Mucosa of rectum (tissue), 2 donors: ENCODE data around the gene KRT36.

Source experiments
- H3K27ac ChIP-seq, 2 donors: one replicate each; pipeline ENCODE4 v1.7.0; 2013; ENCODE audit warnings: inconsistent platforms in 2 of 2, low read depth in 2 of 2, low read length in 2 of 2
- H3K27me3 ChIP-seq, 2 donors: one replicate each; pipeline ENCODE4 v1.7.0; 2013; ENCODE audit warnings: low read length in 2 of 2; ENCODE audit not compliant: control insufficient read depth in 2 of 2, insufficient read depth in 2 of 2
- H3K36me3 ChIP-seq, 2 donors: one replicate each; pipeline ENCODE4 v1.7.0; 2013; ENCODE audit warnings: low read length in 2 of 2; ENCODE audit not compliant: control insufficient read depth in 2 of 2, insufficient read depth in 2 of 2
- H3K4me1 ChIP-seq, 2 donors: one replicate each; pipeline ENCODE4 v1.7.0; 2013; ENCODE audit warnings: low read length in 2 of 2, mild to moderate bottlenecking in 1 of 2; ENCODE audit not compliant: control insufficient read depth in 2 of 2, insufficient read depth in 2 of 2
- H3K4me3 ChIP-seq, 2 donors: one replicate each; pipeline ENCODE4 v1.7.0; 2013; ENCODE audit warnings: low read length in 2 of 2
- H3K9ac ChIP-seq, 2 donors: one replicate each; pipeline ENCODE4 v1.7.0; 2013; ENCODE audit warnings: low read length in 2 of 2, low read depth in 1 of 2, mild to moderate bottlenecking in 1 of 2
- H3K9me3 ChIP-seq, 2 donors: one replicate each; pipeline ENCODE4 v1.7.0; 2013; ENCODE audit warnings: low read length in 2 of 2; ENCODE audit not compliant: control insufficient read depth in 2 of 2
- donor health status: healthy.
- donor health status: Normal muscosa, but diverticular disease.

KRT36 gene

DNA sequence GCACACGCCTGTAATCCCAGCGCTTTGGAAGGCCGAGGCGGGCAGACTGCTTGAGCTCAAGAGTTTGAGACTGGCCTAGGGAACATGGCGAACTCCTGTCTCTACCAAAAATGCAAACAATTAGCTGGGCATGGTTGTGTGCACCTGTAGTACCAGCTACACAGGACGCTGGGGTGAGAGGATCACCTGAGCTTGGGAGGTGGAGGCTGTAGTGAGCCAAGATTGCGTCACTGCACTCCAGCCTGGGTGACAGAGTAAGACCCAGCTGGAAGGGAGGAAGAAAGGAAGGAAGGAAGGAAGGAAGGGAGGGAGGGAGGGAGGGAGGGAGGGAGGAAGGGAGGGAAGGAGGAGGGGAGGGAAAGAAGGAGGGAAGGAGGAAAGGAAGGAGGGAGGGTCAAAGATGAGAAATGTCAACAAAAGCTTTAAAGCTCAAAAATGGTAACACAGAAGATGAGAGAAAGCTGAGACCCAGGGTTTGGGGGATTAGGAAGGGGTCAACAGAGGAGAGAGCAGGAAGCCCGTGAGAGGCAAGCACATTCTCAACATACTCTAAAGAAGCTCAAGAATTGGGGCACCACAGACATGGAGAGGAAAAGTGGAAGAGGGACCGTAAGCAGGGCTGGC lies 43.3 kb upstream of the KRT36 start:
- H3K27me3 ChIP-seq, result peaks cover 2 to 7% of the 10 kb centered on the region in 2 donors
- H3K9me3 ChIP-seq, result no peaks in the 10 kb centered on the region
- H3K36me3 ChIP-seq, result no peaks in the 10 kb centered on the region
- H3K9ac ChIP-seq, result no peak overlapping the region
- H3K4me1 ChIP-seq, result peaks cover 16 to 30% of the 10 kb centered on the region in 2 donors
- no peak overlapping the region for H3K27ac ChIP-seq
- H3K4me3 ChIP-seq, result no peak overlapping the region

DNA sequence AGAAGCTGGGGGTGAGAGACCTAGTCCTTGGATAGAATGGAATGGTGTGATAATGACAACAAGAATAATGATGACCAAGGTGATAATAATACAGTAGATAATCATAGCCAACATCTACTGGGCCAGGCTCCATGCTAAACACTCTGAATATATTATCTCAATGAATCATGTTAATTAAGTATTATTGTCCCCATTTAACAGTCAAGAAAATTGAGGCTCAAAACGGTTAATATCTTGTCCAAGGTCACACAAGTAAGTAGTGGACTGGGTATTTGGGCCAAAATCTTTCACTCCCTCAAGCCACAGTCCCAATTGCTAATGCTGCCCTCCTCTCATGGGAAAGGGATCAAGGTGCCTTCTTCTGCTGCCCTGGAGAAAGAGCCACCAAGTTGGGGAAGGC lies 42.3 kb upstream of the KRT36 start:
- Histone ChIP-seq H3K27ac (no peak overlapping the region), H3K4me3 (no peak overlapping the region), H3K36me3 (no peaks in the 10 kb centered on the region), H3K27me3 (peaks cover 7 to 11% of the 10 kb centered on the region in 2 donors), H3K9ac (no peak overlapping the region), H3K9me3 (no peaks in the 10 kb centered on the region), H3K4me1 (peaks cover 16 to 30% of the 10 kb centered on the region in 2 donors)

DNA sequence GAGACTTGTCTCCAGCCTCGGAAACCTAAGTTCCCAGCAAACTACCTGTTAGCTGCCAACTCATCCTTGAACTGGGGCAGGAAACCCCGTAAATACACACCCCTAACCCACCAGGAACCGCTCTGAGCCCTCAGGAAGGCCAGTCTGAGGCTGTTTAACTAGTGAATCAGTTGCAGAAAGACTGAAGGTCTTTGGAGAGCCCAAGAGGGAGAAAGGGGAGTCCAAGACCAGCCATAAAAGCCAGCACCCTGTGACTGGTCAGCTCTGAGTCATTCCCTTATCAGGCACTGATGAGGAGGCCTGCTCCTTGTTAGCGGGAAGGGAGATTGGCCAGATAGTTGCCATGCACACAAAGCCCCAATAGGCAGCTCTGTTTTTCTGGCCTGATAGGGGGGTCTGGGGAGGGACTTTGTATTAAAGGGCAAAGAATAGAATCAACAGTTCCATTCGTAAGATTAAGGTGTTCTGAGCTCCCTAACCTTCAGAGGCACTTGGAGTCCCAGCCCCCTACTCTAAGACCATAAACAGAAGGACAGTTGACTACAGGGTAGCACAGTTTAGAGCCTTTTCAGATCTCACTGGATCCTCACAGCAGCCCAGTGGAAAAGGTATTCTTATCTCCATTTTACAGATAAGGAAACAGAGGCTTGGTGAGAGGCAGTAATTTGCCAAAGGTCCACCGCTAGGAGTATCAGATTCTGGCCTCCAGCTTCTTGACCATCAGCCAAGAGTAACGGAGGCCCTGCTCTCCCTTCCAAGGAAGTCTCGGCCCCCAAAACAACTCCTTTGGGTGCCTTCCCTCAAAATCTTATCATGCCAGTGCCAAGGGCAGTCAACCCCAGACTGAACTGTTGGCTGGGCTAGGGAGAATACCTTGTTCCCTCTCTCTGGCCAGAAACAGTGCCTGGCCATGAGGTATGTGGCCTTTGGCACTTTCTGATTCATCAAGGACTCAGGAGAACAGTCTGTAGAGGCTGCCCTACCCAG lies 40.6 kb upstream of the KRT36 start:
- H3K4me1 ChIP-seq, result peaks cover 13 to 27% of the 10 kb centered on the region in 2 donors
- peak overlapping the region in 1 of 2 donors; percentile 99 for H3K9ac ChIP-seq
- peaks cover 7 to 11% of the 10 kb centered on the region in 2 donors for H3K27me3 ChIP-seq
- no peaks in the 10 kb centered on the region for H3K9me3 ChIP-seq
- H3K4me3 ChIP-seq, result peak overlapping the region in 1 of 2 donors; percentile 6
- peak overlapping the region; percentile 92 to 97 for H3K27ac ChIP-seq
- peaks cover 0 to under 1% of the 10 kb centered on the region in 2 donors for H3K36me3 ChIP-seq

DNA sequence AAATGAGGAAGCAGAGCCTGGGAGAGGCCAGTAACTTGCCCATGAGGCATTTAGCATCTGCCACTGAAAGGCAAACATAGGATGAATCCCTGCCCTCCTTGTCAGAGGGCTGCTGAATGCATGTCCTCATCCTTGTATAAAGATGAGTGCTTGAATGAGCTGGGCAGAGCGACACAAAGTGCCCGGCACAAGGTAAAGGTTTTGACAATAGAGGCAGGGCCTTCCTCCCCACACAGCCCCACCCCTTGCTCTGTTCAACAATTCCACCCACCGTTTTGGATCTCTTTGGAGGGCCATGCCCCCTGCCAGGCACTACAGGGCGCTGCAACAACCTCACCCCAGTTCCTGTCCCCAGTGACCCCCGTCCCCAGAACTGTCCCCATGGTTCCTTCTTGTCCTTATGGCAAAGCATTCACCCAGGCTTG lies 39.8 kb upstream of the KRT36 start:
- H3K27ac ChIP-seq, result peak overlapping the region; percentile 92 to 97
- peak overlapping the region in 1 of 2 donors; percentile 6 for H3K4me3 ChIP-seq
- peak overlapping the region; percentile 15 to 99 for H3K9ac ChIP-seq
- peaks cover 7 to 11% of the 10 kb centered on the region in 2 donors for H3K27me3 ChIP-seq
- no peaks in the 10 kb centered on the region for H3K9me3 ChIP-seq
- H3K4me1 ChIP-seq, result peaks cover 15 to 35% of the 10 kb centered on the region in 2 donors
- H3K36me3 ChIP-seq, result peaks cover 0 to 9% of the 10 kb centered on the region in 2 donors

DNA sequence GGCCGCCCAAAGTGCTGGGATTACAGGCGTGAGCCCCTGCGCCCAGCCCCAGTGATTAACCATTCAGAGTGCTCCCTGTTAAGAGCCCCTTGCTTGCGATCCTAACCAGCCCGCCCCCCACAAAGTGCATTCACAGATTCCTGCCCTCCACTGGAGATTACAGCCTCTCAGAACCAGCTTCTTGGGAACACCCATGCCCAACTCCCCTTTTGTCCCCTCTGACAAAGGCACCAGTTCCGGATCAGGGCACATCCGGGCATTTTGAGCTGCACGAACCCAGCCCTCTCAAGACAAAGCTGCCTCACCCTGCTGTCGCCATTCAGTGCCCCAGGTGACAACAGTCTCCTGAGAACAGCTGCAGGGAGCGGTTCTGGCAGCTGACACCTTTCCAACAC lies 39.2 kb upstream of the KRT36 start:
- Histone ChIP-seq H3K36me3 (peaks cover 4 to 14% of the 10 kb centered on the region in 2 donors), H3K27ac (peak overlapping the region; percentile 92 to 97), H3K27me3 (peaks cover 7 to 11% of the 10 kb centered on the region in 2 donors)

DNA sequence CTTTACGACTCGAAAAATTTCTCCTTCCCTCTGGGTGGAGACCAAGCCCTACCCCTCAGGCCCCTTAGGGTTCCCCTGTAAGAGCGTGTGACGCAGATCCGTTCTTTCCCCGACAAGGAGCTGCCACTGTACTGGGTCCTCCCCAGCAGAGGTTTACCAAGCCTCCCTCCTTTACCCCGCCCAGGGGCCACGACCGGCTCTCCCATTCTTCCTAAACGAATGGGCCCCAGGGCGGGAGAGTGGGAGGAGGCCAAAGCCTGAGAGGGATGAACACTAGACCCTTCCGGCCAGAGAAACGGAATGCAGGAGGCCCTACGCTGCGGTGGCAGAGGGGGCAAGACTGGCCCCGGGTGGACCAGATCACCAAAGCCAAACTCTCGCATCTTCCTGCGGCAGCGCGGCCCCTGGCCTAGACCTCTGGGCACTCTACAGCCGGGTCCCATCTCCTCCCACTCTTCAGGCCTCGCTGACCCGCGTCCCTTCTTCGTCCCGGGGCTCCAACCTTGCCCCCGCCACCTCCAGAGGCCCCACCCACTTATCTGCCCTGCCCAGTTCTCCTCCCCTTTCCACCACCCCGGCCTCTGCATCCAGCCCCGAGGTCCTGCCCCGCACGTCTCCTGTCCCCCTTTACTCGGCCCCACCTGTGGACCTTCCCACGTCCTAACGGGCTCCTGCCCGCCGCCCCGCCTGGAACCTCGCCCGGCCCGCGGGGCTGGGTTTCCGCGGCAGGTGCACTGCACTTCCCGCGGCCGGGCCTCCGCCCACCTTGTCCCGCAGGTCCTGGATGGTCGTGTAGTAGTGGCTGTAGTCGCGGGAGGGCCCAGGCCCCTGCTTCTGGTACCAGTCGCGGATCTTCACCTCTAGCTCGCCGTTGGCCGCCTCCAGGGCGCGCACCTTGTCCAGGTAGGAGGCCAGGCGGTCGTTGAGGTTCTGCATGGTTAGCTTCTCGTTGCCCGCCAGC lies 37.6 kb upstream of the KRT36 start:
- H3K4me3 ChIP-seq, result peak overlapping the region; percentile 59 to 93
- H3K27me3 ChIP-seq, result peaks cover 7 to 11% of the 10 kb centered on the region in 2 donors
- H3K27ac ChIP-seq, result peak overlapping the region; percentile 92 to 97
- H3K9ac ChIP-seq, result peak overlapping the region; percentile 77 to 99
- H3K9me3 ChIP-seq, result no peaks in the 10 kb centered on the region
- peaks cover 31 to 57% of the 10 kb centered on the region in 2 donors for H3K4me1 ChIP-seq
- peaks cover 7 to 27% of the 10 kb centered on the region in 2 donors for H3K36me3 ChIP-seq

More for the DNA sequence above, 39.2 kb upstream of the KRT36 start:
- Histone ChIP-seq H3K9me3 (no peaks in the 10 kb centered on the region), H3K4me3 (peak overlapping the region; percentile 48 to 93), H3K4me1 (peaks cover 17 to 41% of the 10 kb centered on the region in 2 donors), H3K9ac (peak overlapping the region; percentile 15 to 99)

DNA sequence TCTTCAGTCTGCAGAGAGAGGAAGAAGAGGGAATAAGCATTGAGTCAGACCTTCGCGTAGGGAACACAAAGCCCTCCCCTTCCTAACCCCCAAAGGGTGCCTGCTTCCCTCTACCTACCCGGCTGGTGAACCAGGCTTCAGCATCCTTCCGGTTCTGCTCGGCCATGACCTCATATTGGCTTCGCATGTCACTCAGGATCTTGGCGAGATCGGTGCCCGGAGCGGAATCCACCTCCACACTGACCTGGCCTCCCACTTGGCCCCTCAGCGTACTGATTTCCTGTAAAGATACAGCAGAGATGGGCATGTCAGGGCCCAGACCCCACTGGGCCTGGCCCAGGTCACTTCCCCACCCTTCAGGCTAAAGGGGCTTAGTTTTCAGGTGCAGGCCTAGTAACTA lies 34.6 kb upstream of the KRT36 start:
- Histone ChIP-seq H3K27ac (peak overlapping the region in 1 of 2 donors; percentile 90), H3K36me3 (peaks cover 7 to 27% of the 10 kb centered on the region in 2 donors), H3K4me3 (peak overlapping the region in 1 of 2 donors; percentile 48), H3K9me3 (no peaks in the 10 kb centered on the region), H3K27me3 (peaks cover 0 to 11% of the 10 kb centered on the region in 2 donors), H3K4me1 (peaks cover 40 to 60% of the 10 kb centered on the region in 2 donors), H3K9ac (peak overlapping the region in 1 of 2 donors; percentile 75)

DNA sequence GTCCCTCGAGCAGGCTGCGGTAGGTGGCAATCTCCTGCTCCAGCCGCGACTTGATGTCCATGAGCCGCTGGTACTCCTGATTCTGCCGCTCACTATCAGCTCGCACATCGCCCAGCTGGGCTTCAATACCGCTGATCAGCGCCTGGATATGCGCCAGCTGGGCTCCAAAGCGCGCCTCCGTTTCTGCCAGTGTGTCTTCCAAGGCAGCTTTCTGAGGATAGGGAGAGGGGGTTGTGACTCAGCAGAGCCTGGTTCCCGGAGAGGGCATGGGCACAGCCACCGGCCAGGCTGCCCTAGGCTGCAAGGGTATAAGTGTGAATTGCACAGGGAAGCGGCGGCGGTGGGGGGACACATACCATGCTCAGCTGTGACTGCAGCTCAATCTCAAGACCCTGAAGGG lies 34.1 kb upstream of the KRT36 start:
- H3K27ac ChIP-seq, result peak overlapping the region in 1 of 2 donors; percentile 90
- no peaks in the 10 kb centered on the region for H3K9me3 ChIP-seq
- peak overlapping the region in 1 of 2 donors; percentile 48 for H3K4me3 ChIP-seq
- H3K4me1 ChIP-seq, result peaks cover 39 to 56% of the 10 kb centered on the region in 2 donors
- peaks cover 0 to 11% of the 10 kb centered on the region in 2 donors for H3K27me3 ChIP-seq
- H3K36me3 ChIP-seq, result peaks cover 7 to 27% of the 10 kb centered on the region in 2 donors
- peak overlapping the region in 1 of 2 donors; percentile 75 for H3K9ac ChIP-seq

DNA sequence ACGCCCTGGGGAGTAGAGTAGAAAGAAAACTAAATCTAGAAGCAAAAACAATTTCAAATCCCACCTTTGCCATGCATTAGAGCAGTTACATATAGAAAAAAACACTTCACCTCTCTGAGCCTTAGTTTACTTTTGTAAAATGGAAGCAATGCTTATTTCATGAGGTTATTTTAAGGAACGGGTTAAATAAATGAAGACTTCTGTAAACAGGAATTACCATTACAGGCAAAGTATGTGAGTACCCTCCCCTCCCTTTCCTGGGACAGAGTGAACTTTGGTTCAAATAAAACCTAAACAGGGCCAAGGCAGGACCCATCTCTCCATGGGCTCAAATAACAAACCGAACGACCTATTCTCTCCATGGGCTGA lies 33.5 kb upstream of the KRT36 start:
- Histone ChIP-seq H3K27me3 (peaks cover 0 to 11% of the 10 kb centered on the region in 2 donors), H3K4me1 (peaks cover 39 to 56% of the 10 kb centered on the region in 2 donors), H3K36me3 (peaks cover 7 to 27% of the 10 kb centered on the region in 2 donors), H3K9me3 (no peaks in the 10 kb centered on the region), H3K9ac (peak overlapping the region in 1 of 2 donors; percentile 75), H3K4me3 (no peak overlapping the region), H3K27ac (peak overlapping the region in 1 of 2 donors; percentile 90)
